DND-41 (cell line): ENCODE measurements around the gene CNGA3.

Experiments
- ATAC-seq: fragments of 200-7000 bp; cut with Tn5 transposase; 3 replicates; pipeline ENCODE4 v1.9.1; 2021; ENCODE audit warnings: low read depth; ENCODE audit not compliant: insufficient read depth
- DNase-seq: peaks from one replicate; pipeline ENCODE4 v3.0.0-alpha.2; 2020
- H2AFZ ChIP-seq: 2 replicates; pipeline ENCODE4 v1.6.0; 2012; ENCODE audit warnings: low read depth, low read length
- H3K27ac ChIP-seq: 2 replicates; pipeline ENCODE4 v1.5.1; 2012; ENCODE audit warnings: low read length, inconsistent platforms
- H3K27me3 ChIP-seq: fragments of 200-600 bp; sonication (generic); 2 replicates; pipeline ENCODE4 v1.6.0; 2012; ENCODE audit warnings: low read length, mild to moderate bottlenecking, inconsistent platforms; ENCODE audit not compliant: insufficient read depth, poor library complexity
- H3K36me3 ChIP-seq: 2 replicates; pipeline ENCODE4 v1.5.1; 2012; ENCODE audit warnings: low read length, inconsistent platforms; ENCODE audit not compliant: insufficient read depth
- H3K4me1 ChIP-seq: 2 replicates; pipeline ENCODE4 v1.5.1; 2012; ENCODE audit warnings: mild to moderate bottlenecking, low read length; ENCODE audit not compliant: insufficient read depth
- H3K4me2 ChIP-seq: 2 replicates; pipeline ENCODE4 v1.6.0; 2012; ENCODE audit warnings: mild to moderate bottlenecking, moderate library complexity, low read length, inconsistent platforms; ENCODE audit not compliant: insufficient read depth
- H3K4me3 ChIP-seq, 2 experiments: fragments of 200-600 bp in 1 of 2; shearing (Covaris generic) in 1 of 2; 2 replicates each; pipeline ENCODE4 v1.5.1; 2012 to 2016; ENCODE audit warnings: inconsistent platforms in 2 of 2, low read length in 2 of 2, mild to moderate bottlenecking in 2 of 2, low read depth in 1 of 2, moderate library complexity in 1 of 2
- H3K79me2 ChIP-seq: 2 replicates; pipeline ENCODE4 v1.6.0; 2012; ENCODE audit warnings: low read length, inconsistent platforms; ENCODE audit not compliant: insufficient read depth
- H3K9ac ChIP-seq: 2 replicates; pipeline ENCODE4 v1.6.0; 2012; ENCODE audit warnings: low read depth, mild to moderate bottlenecking, inconsistent platforms, low read length, moderate library complexity
- H3K9me3 ChIP-seq: 2 replicates; pipeline ENCODE4 v1.5.1; 2012; ENCODE audit warnings: low read length, moderate library complexity, mild to moderate bottlenecking, inconsistent platforms; ENCODE audit not compliant: insufficient read depth, severe bottlenecking
- H4K20me1 ChIP-seq: 2 replicates; pipeline ENCODE4 v1.6.0; 2012; ENCODE audit warnings: low read length; ENCODE audit not compliant: insufficient read depth
- EZH2 ChIP-seq: IDR thresholded peaks from 3 replicates; pipeline ENCODE4 v1.6.1; 2012; ENCODE audit warnings: borderline replicate concordance, low read depth, mild to moderate bottlenecking, moderate library complexity, low read length, inconsistent platforms; ENCODE audit not compliant: severe bottlenecking
- TF ChIP-seq, protein P1 (sequence below): IDR thresholded peaks from 2 replicates; pipeline ENCODE4 v1.5.1; 2012; ENCODE audit warnings: borderline replicate concordance, low read length, moderate library complexity, mild to moderate bottlenecking; ENCODE audit not compliant: poor library complexity, severe bottlenecking; ENCODE audit errors: extremely low read depth

CNGA3 gene

DNA sequence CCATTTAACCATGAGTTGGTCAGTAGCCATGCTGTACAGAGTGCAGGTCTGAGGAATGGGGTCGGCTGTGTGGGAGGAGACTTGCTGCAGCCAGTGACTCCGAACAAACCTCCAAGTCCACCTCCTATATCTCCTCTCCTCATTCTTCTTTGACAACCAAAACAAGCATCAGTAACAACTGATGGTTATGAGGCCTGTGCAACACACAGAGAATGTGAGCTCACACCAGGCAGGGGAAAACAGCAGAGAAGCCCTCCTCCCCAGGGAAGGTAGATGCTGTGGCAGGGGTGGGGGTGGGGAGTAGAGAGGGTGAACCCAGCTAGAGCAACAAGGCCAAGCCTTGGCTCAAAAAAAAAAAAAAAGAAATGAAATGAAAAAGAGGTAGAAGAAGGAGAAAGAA lies 12.3 kb upstream of the CNGA3 start:
- Histone ChIP-seq H3K4me2 (no peak overlapping the region), H3K79me2 (no peaks in the 10 kb centered on the region), H3K9me3 (no peaks in the 10 kb centered on the region), H3K4me3 (no peak overlapping the region), H3K36me3 (no peaks in the 10 kb centered on the region), H3K27me3 (peaks cover 2% of the 10 kb centered on the region), H3K9ac (no peak overlapping the region), H4K20me1 (no peaks in the 10 kb centered on the region), H3K27ac (no peak overlapping the region), H2AFZ (no peak overlapping the region), H3K4me1 (no peaks in the 10 kb centered on the region)
- DNase-seq = no peak
- ATAC-seq = no peak
- TF ChIP-seq, protein P1, sequence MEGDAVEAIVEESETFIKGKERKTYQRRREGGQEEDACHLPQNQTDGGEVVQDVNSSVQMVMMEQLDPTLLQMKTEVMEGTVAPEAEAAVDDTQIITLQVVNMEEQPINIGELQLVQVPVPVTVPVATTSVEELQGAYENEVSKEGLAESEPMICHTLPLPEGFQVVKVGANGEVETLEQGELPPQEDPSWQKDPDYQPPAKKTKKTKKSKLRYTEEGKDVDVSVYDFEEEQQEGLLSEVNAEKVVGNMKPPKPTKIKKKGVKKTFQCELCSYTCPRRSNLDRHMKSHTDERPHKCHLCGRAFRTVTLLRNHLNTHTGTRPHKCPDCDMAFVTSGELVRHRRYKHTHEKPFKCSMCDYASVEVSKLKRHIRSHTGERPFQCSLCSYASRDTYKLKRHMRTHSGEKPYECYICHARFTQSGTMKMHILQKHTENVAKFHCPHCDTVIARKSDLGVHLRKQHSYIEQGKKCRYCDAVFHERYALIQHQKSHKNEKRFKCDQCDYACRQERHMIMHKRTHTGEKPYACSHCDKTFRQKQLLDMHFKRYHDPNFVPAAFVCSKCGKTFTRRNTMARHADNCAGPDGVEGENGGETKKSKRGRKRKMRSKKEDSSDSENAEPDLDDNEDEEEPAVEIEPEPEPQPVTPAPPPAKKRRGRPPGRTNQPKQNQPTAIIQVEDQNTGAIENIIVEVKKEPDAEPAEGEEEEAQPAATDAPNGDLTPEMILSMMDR = no peak
- no peak for TF ChIP-seq EZH2

DNA sequence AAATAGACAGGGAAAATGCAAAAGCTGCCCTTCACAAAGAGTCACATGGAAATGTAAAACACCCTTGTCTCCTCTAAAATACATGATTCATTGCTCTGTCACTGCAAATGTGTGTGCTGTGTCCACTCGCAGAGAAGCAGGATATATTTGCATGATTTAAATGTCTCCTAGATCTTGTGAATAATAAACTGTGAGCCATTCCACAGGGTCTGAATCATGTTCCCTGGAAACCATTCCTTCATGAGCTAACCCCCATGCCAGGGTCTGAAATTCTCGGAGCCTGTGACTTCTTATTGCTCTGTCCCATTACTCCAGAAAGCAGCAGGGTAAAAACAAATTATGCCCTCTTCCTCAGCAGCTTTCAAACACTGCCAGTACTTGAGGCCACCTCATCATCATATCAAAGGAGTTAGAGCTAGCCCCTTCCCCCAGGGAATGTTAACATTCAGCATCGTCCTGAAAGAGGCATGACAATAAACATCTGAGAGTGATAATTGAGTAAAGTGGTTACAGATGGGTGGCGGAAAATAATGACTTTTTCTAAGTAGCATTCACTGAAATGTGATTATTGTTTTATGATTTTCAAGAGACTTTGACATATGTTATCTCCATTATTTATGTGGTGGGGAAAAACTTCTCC lies 11.7 kb upstream of the CNGA3 start:
- no peak overlapping the region for H3K27ac ChIP-seq
- no peaks in the 10 kb centered on the region for H4K20me1 ChIP-seq
- no peaks in the 10 kb centered on the region for H3K4me1 ChIP-seq
- H2AFZ ChIP-seq = no peak overlapping the region
- no peak for ATAC-seq
- TF ChIP-seq EZH2 = no peak
- TF ChIP-seq, protein P1 = no peak
- no peak overlapping the region for H3K4me2 ChIP-seq
- peaks cover 2% of the 10 kb centered on the region for H3K27me3 ChIP-seq
- H3K4me3 ChIP-seq = no peak overlapping the region
- no peaks in the 10 kb centered on the region for H3K9me3 ChIP-seq
- no peaks in the 10 kb centered on the region for H3K36me3 ChIP-seq
- H3K79me2 ChIP-seq = no peaks in the 10 kb centered on the region
- no peak for DNase-seq
- no peak overlapping the region for H3K9ac ChIP-seq

DNA sequence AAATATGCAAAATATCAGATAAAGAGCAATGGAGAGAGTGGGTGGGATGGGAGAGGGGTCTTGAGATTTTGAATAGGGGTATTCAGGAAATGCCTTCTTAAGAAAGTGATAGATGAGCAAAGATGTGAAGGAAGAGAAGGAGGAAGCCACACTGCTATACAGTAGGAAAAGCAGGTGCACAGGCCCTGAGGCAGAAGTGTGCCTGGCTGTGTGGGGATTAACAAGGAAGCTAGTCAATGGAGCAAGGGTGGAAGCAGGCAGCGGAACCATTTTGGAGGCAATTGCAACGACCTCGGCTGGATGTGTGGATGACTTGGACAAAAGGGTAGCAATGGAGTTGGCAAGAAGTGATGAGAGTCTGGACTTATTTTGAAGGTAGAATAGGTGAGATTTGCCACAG lies 11.0 kb upstream of the CNGA3 start:
- TF ChIP-seq, protein P1 = no peak
- TF ChIP-seq EZH2 = no peak
- no peak overlapping the region for H2AFZ ChIP-seq
- no peaks in the 10 kb centered on the region for H3K9me3 ChIP-seq
- DNase-seq (no peak), ATAC-seq (no peak)
- H3K27me3 ChIP-seq = peaks cover 2% of the 10 kb centered on the region
- no peak overlapping the region for H3K4me3 ChIP-seq
- H4K20me1 ChIP-seq = no peaks in the 10 kb centered on the region
- H3K27ac ChIP-seq = no peak overlapping the region
- no peaks in the 10 kb centered on the region for H3K36me3 ChIP-seq
- no peak overlapping the region for H3K9ac ChIP-seq
- no peaks in the 10 kb centered on the region for H3K4me1 ChIP-seq
- no peaks in the 10 kb centered on the region for H3K79me2 ChIP-seq
- no peak overlapping the region for H3K4me2 ChIP-seq

DNA sequence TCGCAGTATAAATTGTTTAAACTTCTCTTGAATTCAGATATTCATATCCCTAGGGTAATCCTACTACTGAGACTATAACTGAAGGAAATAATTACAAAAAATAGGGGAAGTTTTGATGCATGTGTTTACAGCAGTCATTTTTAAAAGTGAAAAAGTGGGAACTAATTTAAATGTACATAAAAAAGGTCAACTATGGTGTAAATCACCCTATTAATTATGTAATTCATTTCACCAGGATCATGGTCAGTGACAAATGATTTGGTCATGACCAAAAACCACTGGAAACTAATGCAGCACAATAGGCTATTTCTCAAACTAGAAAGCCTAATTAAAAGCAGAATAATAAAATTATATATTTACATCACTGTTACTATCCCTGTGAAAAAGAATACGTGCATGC lies 5.0 kb upstream of the CNGA3 start:
- Histone ChIP-seq H3K4me2 (no peak overlapping the region), H3K36me3 (no peaks in the 10 kb centered on the region), H3K9ac (no peak overlapping the region), H2AFZ (no peak overlapping the region), H3K27me3 (no peaks in the 10 kb centered on the region), H3K27ac (no peak overlapping the region), H3K79me2 (no peaks in the 10 kb centered on the region), H3K4me1 (no peaks in the 10 kb centered on the region), H3K4me3 (no peak overlapping the region), H3K9me3 (no peaks in the 10 kb centered on the region), H4K20me1 (no peaks in the 10 kb centered on the region)
- DNase-seq (no peak), ATAC-seq (no peak)
- TF ChIP-seq EZH2 = no peak
- TF ChIP-seq, protein P1 = no peak
